Activated T-cell treated with anti-CD3 and anti-CD28 coated beads, Interleukin-2, amount 50 U/mL, for 72 hours (primary cell): ENCODE measurements around the gene TCF4. TPM values are rescaled to one million over a fixed set of nuclear protein-coding genes. Genes with fewer than 3 reads are reported as not detected.

Experiments
- ATAC-seq, 2 donors: fragments of 150-1000 bp; cut with Tn5 transposase; replicated peaks in 1 of 2; 2 replicates each; pipeline ENCODE4 v1.10.0; 2021; ENCODE audit warnings: moderate library complexity in 2 of 2, mild to moderate bottlenecking in 1 of 2
- DNase-seq, 2 donors: peaks; one replicate each; pipeline ENCODE4 v3.0.0; 2021 to 2022; ENCODE audit warnings: mixed read lengths in 1 of 2
- H3K27ac Mint-ChIP-seq: one replicate; pipeline ENCODE4 v1.8.0; 2022; ENCODE audit warnings: mild to moderate bottlenecking, moderate library complexity, mixed read lengths
- H3K27me3 Mint-ChIP-seq: one replicate; pipeline ENCODE4 v1.8.0; 2022; ENCODE audit warnings: low read depth, mixed read lengths
- H3K36me3 Mint-ChIP-seq, 2 donors: one replicate each; pipeline ENCODE4 v1.8.0; 2022; ENCODE audit warnings: mixed read lengths in 2 of 2, mild to moderate bottlenecking in 1 of 2; ENCODE audit not compliant: insufficient read depth in 2 of 2
- H3K4me1 Mint-ChIP-seq: one replicate; pipeline ENCODE4 v1.8.0; 2022; ENCODE audit warnings: low read depth, mixed read lengths
- H3K4me3 Mint-ChIP-seq, 2 donors: one replicate each; pipeline ENCODE4 v1.8.0; 2022; ENCODE audit warnings: mild to moderate bottlenecking in 2 of 2, mixed read lengths in 2 of 2, moderate library complexity in 2 of 2
- H3K9me3 Mint-ChIP-seq, 2 donors: one replicate each; pipeline ENCODE4 v1.8.0; 2022; ENCODE audit warnings: mixed read lengths in 2 of 2
- total RNA-seq, 2 donors: library from RNA; stranded (reverse); gene quantifications; one replicate each; pipeline ENCODE4 v1.2.3, GENCODE V29; 2022

TCF4 gene
- total RNA-seq, 2 donors from 2014 or later, result 1.8 to 2.4 TPM

DNA sequence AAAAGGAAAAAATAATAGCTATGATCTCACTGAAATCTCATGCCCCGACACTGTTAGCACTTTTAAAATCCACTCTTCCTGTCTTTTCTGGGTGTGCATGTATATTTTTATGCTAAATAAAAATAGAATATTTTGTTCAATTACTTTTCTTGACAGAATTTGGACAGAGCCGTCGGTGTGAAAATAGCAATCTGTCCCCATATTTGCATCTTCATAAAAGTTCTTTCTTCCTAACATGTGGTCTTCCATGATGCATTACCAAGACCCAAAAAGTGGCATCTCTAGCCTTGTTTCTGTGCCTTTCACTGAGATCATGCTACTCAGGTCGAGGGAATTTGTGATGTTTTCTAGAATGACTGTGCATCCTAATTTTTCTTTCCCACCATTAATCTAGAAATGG lies 329.9 kb downstream of the TCF4 start:
- no peak overlapping the region for H3K4me3 Mint-ChIP-seq
- ATAC-seq, result no peak
- DNase-seq, result no peak
- no peak overlapping the region for H3K27ac Mint-ChIP-seq
- no peaks in the 10 kb centered on the region for H3K4me1 Mint-ChIP-seq
- H3K36me3 Mint-ChIP-seq, result no peaks in the 10 kb centered on the region
- no peaks in the 10 kb centered on the region for H3K27me3 Mint-ChIP-seq
- H3K9me3 Mint-ChIP-seq, result no peaks in the 10 kb centered on the region

GRCh38 chr18:55256929-55257289 lies 331.1 kb downstream of the TCF4 start:
- Mint-ChIP-seq H3K9me3 (no peaks in the 10 kb centered on the region), H3K27me3 (no peaks in the 10 kb centered on the region), H3K4me3 (no peak overlapping the region), H3K4me1 (no peaks in the 10 kb centered on the region), H3K36me3 (no peaks in the 10 kb centered on the region), H3K27ac (no peak overlapping the region)
- DNase-seq (no peak), ATAC-seq (no peak)

DNA sequence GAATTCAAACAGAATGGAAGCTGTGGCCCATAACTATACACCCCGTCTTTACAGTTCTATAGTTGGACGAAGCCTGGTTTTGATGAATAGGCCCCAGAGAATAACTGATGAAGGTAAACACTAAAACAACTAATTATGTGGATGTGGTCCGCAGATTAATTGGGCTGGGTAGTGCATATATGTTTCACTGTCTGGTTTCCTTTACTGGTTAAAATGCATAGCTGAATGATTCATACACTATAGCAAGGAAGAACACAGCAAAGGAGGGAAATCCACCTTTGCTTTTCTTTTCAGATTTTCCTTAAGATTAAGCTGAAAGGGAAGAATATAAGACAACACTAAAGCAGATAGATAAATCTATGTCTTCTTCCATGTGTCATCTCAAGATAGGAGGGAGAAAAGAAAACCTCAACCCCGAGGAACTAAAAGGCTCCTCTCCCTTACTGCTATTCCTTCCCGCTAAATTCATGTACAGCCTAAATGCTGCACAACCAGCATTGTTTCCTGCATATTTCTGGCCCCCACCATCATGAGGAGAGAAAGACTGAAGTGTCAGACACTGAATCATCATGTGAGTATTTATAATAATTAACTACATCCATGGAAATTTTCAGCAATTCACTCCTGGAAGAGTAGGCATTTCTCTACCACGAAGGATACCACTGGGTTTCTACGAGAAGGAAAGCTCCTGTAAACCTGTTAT lies 331.6 kb downstream of the TCF4 start:
- Mint-ChIP-seq H3K4me1 (peaks cover 1% of the 10 kb centered on the region), H3K36me3 (no peaks in the 10 kb centered on the region), H3K4me3 (no peak overlapping the region), H3K27ac (no peak overlapping the region), H3K9me3 (no peaks in the 10 kb centered on the region), H3K27me3 (no peaks in the 10 kb centered on the region)
- DNase-seq, result no peak
- no peak for ATAC-seq

- peaks cover 23% of the 10 kb centered on the region for H3K4me1 Mint-ChIP-seq
- H3K27ac Mint-ChIP-seq, result no peak overlapping the region
- ATAC-seq (no peak), DNase-seq (no peak)
- H3K4me3 Mint-ChIP-seq, result no peak overlapping the region
- no peaks in the 10 kb centered on the region for H3K27me3 Mint-ChIP-seq
- no peaks in the 10 kb centered on the region for H3K9me3 Mint-ChIP-seq
- H3K36me3 Mint-ChIP-seq, result no peaks in the 10 kb centered on the region
These were observed 334.2 kb downstream of the TCF4 start for GRCh38 chr18:55253814-55254213.

DNA sequence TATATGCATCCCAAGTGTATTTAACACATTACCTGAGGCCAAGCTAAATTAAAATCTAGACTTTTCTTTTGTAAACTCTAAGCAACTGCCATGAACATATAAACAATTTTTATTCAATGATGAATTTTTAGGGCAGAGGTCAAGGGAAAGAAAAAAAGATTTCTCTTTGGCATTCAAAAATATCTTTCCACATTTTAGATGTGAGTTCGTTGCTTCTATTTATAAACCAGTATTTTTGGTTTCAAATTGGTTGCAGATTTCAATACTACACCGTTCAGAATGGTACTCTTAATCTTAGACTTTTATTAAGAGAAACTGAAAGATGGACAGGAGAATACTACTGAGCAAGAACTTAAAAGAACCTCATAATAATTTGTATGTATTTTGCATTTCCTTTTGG lies 335.1 kb downstream of the TCF4 start:
- ATAC-seq (no peak), DNase-seq (no peak)
- no peak overlapping the region for H3K27ac Mint-ChIP-seq
- peaks cover 23% of the 10 kb centered on the region for H3K4me1 Mint-ChIP-seq
- no peaks in the 10 kb centered on the region for H3K36me3 Mint-ChIP-seq
- H3K27me3 Mint-ChIP-seq, result peaks cover under 1% of the 10 kb centered on the region
- no peak overlapping the region for H3K4me3 Mint-ChIP-seq
- no peaks in the 10 kb centered on the region for H3K9me3 Mint-ChIP-seq

DNA sequence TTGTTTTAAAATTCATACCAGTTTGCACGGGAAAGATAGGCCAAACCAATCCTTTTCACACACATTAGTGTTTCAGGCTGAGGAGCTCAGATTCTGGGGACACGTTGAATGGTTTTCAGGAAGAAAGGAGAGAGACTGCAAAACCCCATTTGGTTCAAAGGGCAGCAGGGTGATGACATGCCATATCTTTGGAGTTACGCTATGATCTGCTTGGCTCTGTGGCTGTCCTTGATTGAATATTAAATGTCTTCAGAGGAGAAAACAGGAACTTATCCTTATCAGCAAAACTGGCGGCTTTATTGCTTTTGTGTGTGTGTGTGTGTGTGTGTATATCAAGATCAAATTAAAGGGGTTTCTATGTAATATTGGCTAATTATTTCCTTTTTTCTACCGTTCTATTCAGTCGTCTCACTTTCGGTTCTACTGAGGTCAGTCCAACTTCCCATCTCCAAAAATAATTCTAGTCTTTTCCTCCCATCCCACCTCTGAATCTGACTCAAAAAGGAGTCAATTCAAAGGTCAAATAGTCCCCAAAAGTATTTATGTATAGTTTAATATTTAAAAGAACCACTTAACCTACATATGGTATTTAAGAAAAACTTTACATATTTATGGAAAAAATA lies 335.8 kb downstream of the TCF4 start:
- Mint-ChIP-seq H3K4me1 (peaks cover 28% of the 10 kb centered on the region), H3K27me3 (peaks cover 8% of the 10 kb centered on the region), H3K9me3 (no peaks in the 10 kb centered on the region)

GRCh38 chr18:55251254-55251971 lies 336.6 kb downstream of the TCF4 start:
- Mint-ChIP-seq H3K27me3 (peaks cover 11% of the 10 kb centered on the region), H3K27ac (no peak overlapping the region), H3K4me3 (peak overlapping the region in 1 of 2 donors; percentile 48), H3K36me3 (no peaks in the 10 kb centered on the region), H3K9me3 (no peaks in the 10 kb centered on the region), H3K4me1 (peaks cover 34% of the 10 kb centered on the region)
- DNase-seq, result no peak
- ATAC-seq, result no peak

More for the DNA sequence above, 335.8 kb downstream of the TCF4 start:
- ATAC-seq, result no peak
- no peak overlapping the region for H3K4me3 Mint-ChIP-seq
- no peak overlapping the region for H3K27ac Mint-ChIP-seq
- no peak for DNase-seq
- H3K36me3 Mint-ChIP-seq, result no peaks in the 10 kb centered on the region

GRCh38 chr18:55250768-55251173 lies 337.2 kb downstream of the TCF4 start:
- peak overlapping the region; percentile 33 to 45 for H3K4me3 Mint-ChIP-seq
- no peak for DNase-seq
- peak; percentile 77 to 81 for ATAC-seq
- H3K9me3 Mint-ChIP-seq, result no peaks in the 10 kb centered on the region
- peaks cover 12% of the 10 kb centered on the region for H3K27me3 Mint-ChIP-seq
- peak overlapping the region; percentile 25 for H3K27ac Mint-ChIP-seq
- peaks cover 34% of the 10 kb centered on the region for H3K4me1 Mint-ChIP-seq
- H3K36me3 Mint-ChIP-seq, result no peaks in the 10 kb centered on the region

DNA sequence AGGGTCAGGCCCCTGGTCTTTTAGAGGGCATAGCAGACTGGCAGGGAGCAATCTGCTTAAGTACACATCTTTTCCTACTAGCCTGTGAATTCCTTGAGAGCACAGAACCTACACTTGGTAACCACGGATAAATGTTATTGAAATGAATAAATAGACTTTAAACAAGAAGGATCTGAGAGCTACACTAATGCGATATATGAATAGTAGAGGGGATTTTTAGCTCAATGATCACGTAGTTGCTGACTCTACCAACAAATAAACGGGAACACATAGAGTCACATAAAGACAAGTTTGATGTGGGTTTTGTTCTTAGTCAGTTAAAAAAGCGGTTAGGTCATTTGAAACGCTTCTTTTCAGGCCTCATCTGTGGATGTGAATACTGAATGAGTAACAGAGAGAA lies 338.4 kb downstream of the TCF4 start:
- ATAC-seq (peak; percentile 68 to 73), DNase-seq (no peak)
- no peaks in the 10 kb centered on the region for H3K36me3 Mint-ChIP-seq
- no peaks in the 10 kb centered on the region for H3K9me3 Mint-ChIP-seq
- peaks cover 34% of the 10 kb centered on the region for H3K4me1 Mint-ChIP-seq
- H3K4me3 Mint-ChIP-seq, result peak overlapping the region; percentile 19 to 59
- H3K27ac Mint-ChIP-seq, result peak overlapping the region; percentile 73
- H3K27me3 Mint-ChIP-seq, result peaks cover 16% of the 10 kb centered on the region

DNA sequence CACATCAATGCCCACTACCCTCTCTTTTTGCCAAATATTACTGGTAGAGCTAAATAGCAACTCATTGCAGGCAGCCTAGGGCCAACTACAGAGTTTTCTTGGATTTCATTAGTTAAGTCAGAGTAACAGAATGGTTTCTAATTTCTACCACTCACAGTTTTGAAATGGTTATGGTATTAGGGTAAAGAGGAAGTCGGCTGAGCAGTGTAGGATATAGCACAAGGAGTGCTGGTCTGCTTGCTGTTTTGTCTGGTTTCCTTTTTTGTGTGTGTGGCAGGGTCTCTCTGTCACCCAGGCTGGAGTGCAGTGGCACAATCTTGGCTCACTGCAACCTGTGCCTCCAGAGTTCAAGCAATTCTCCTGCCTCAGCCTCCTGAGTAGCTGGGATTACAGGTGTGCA lies 339.5 kb downstream of the TCF4 start:
- H3K4me1 Mint-ChIP-seq, result peaks cover 34% of the 10 kb centered on the region
- H3K9me3 Mint-ChIP-seq, result no peaks in the 10 kb centered on the region
- H3K27me3 Mint-ChIP-seq, result peaks cover 16% of the 10 kb centered on the region
- DNase-seq (no peak), ATAC-seq (no peak)
- H3K4me3 Mint-ChIP-seq, result no peak overlapping the region
- no peaks in the 10 kb centered on the region for H3K36me3 Mint-ChIP-seq
- no peak overlapping the region for H3K27ac Mint-ChIP-seq

GRCh38 chr18:55247032-55247431 lies 341.0 kb downstream of the TCF4 start:
- H3K4me3 Mint-ChIP-seq, result no peak overlapping the region
- peak in 1 of 2 donors; percentile 10 for DNase-seq

GRCh38 chr18:55246278-55246677 lies 341.7 kb downstream of the TCF4 start:
- peaks cover 32% of the 10 kb centered on the region for H3K4me1 Mint-ChIP-seq
- no peak overlapping the region for H3K27ac Mint-ChIP-seq
- ATAC-seq (peak; percentile 20 to 40), DNase-seq (no peak)
- no peak overlapping the region for H3K4me3 Mint-ChIP-seq
- no peaks in the 10 kb centered on the region for H3K9me3 Mint-ChIP-seq
- H3K36me3 Mint-ChIP-seq, result no peaks in the 10 kb centered on the region
- H3K27me3 Mint-ChIP-seq, result peaks cover 17% of the 10 kb centered on the region

More at GRCh38 chr18:55247032-55247431, 341.0 kb downstream of the TCF4 start:
- no peak overlapping the region for H3K27ac Mint-ChIP-seq
- no peaks in the 10 kb centered on the region for H3K9me3 Mint-ChIP-seq
- peaks cover 16% of the 10 kb centered on the region for H3K27me3 Mint-ChIP-seq
- peak in 1 of 2 donors; percentile 31 for ATAC-seq
- H3K4me1 Mint-ChIP-seq, result peaks cover 34% of the 10 kb centered on the region
- no peaks in the 10 kb centered on the region for H3K36me3 Mint-ChIP-seq

- ATAC-seq (no peak), DNase-seq (no peak)
- Mint-ChIP-seq H3K27ac (no peak overlapping the region), H3K9me3 (no peaks in the 10 kb centered on the region), H3K27me3 (peaks cover 26% of the 10 kb centered on the region), H3K4me1 (peaks cover 22% of the 10 kb centered on the region), H3K4me3 (no peak overlapping the region), H3K36me3 (no peaks in the 10 kb centered on the region)
These were observed 342.8 kb downstream of the TCF4 start for GRCh38 chr18:55245211-55245614.
